Measurements from ENCODE around the gene RALY.

DNA sequence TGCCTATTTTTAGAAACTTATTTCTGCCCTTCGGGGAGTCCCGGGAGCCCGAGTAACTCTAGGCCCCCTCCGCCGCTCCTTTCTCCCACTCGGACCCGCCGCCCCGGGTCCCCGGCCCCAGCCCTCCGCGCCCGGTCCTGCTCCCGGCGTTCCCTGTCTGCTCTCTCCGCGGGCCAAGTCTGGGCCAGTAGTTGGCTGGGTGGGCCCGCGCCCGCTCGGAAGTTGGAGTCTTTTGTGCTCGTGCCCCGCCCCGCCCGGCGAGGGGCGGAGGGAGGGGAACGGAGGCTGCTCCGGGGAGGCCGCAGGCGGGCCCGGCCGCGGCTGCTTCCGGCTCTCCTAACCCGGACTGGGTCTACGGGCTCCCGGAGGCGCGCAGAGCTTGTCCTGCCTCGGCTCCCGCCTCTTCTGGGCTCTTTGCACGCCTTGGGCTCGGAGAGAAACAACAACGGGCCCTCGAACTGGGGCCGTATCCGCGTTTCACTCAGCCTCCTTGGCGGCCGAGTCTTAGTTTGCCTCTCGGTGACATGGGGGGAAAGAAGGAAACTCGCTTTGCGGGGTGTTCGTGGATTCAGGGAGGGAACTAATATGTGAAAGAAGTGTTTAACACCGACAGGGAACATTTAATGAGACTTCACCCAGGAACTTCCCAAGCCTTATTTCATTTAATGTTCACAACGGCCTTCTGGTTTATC, 657 bp downstream of the RALY start:
- TF ChIP-seq POLR2A (IDR thresholded peaks at IDR 0.05): no peak
- TF ChIP-seq, protein P1, sequence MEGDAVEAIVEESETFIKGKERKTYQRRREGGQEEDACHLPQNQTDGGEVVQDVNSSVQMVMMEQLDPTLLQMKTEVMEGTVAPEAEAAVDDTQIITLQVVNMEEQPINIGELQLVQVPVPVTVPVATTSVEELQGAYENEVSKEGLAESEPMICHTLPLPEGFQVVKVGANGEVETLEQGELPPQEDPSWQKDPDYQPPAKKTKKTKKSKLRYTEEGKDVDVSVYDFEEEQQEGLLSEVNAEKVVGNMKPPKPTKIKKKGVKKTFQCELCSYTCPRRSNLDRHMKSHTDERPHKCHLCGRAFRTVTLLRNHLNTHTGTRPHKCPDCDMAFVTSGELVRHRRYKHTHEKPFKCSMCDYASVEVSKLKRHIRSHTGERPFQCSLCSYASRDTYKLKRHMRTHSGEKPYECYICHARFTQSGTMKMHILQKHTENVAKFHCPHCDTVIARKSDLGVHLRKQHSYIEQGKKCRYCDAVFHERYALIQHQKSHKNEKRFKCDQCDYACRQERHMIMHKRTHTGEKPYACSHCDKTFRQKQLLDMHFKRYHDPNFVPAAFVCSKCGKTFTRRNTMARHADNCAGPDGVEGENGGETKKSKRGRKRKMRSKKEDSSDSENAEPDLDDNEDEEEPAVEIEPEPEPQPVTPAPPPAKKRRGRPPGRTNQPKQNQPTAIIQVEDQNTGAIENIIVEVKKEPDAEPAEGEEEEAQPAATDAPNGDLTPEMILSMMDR (IDR thresholded peaks at IDR 0.05): no peak

All from ovary (tissue), 3 donors.